IMR-90 (cell line): ENCODE results near the gene AP2B1. TPM values are rescaled to one million over a fixed set of nuclear protein-coding genes. Genes with fewer than 3 reads are reported as not detected.

Experiments
- ATAC-seq: fragments of 200-7000 bp; cut with Tn5 transposase; 2 replicates; pipeline ENCODE4 v1.9.1; 2020; ENCODE audit warnings: low read depth, mild to moderate bottlenecking, moderate library complexity
- BruUV-seq: library from RNA; stranded (reverse); fragments of 400-500 nt; replicated peaks from 2 replicates; lab custom pipeline; 2021; lab: Mats Ljungman, UMichigan
- CTCF ChIA-PET: fragments of 300-600 bp; formaldehyde crosslinking; extraction: SDS; loops from one replicate; lab custom pipeline; 2021; ENCODE audit warnings: antibody characterized with exemption; lab: Yijun Ruan, JAX
- POLR2A ChIA-PET: fragments of 300-600 bp; sonication (Branson Sonifier 250); formaldehyde crosslinking; loops from one replicate; lab custom pipeline; 2022; ENCODE audit warnings: antibody characterized with exemption; ENCODE audit not compliant: unreplicated experiment; lab: Charles Lee
- DNase-seq: peaks from one replicate; pipeline ENCODE4 v3.0.0; 2013
- H2AFZ ChIP-seq: replicated peaks from 2 replicates; pipeline ENCODE3; 2013; ENCODE audit warnings: low read length, mild to moderate bottlenecking; ENCODE audit not compliant: poor library complexity
- H2AK5ac ChIP-seq: 2 replicates; pipeline ENCODE4 v1.6.1; 2013; ENCODE audit warnings: low read depth, low read length, inconsistent platforms
- H2AK9ac ChIP-seq: replicated peaks from 2 replicates; pipeline ENCODE3; 2013; ENCODE audit warnings: mild to moderate bottlenecking, low read depth, low read length, moderate library complexity; ENCODE audit not compliant: poor library complexity
- H2BK120ac ChIP-seq: 2 replicates; pipeline ENCODE4 v1.6.1; 2013; ENCODE audit warnings: low read depth, low read length, inconsistent platforms
- H2BK15ac ChIP-seq: 3 replicates; pipeline ENCODE4 v1.6.1; 2013; ENCODE audit warnings: low read depth, low read length, inconsistent platforms
- H2BK20ac ChIP-seq: 2 replicates; pipeline ENCODE4 v1.6.1; 2013; ENCODE audit warnings: low read depth, mild to moderate bottlenecking, inconsistent platforms, low read length, moderate library complexity
- H2BK5ac ChIP-seq: 2 replicates; pipeline ENCODE4 v1.6.1; 2013; ENCODE audit warnings: mild to moderate bottlenecking, low read depth, low read length, inconsistent platforms; ENCODE audit not compliant: poor library complexity, severe bottlenecking
- H3K14ac ChIP-seq: replicated peaks from 2 replicates; pipeline ENCODE4 v1.6.1; 2013; ENCODE audit warnings: low read depth, low read length, inconsistent platforms
- H3K18ac ChIP-seq: 2 replicates; pipeline ENCODE4 v1.6.1; 2013; ENCODE audit warnings: low read depth, low read length, control low read depth
- H3K23ac ChIP-seq: 2 replicates; pipeline ENCODE4 v1.6.1; 2013; ENCODE audit warnings: low read depth, low read length, inconsistent platforms
- H3K27ac ChIP-seq: 2 replicates; pipeline ENCODE4 v1.5.1; 2013; ENCODE audit warnings: mild to moderate bottlenecking, control low read depth, low read length; ENCODE audit not compliant: insufficient read depth
- H3K27me3 ChIP-seq: 2 replicates; pipeline ENCODE4 v1.6.1; 2013; ENCODE audit warnings: low read length; ENCODE audit not compliant: control insufficient read depth, insufficient read depth
- H3K36me3 ChIP-seq: 2 replicates; pipeline ENCODE4 v1.6.1; 2013; ENCODE audit warnings: low read length, mixed read lengths; ENCODE audit not compliant: control insufficient read depth, insufficient read depth
- H3K4ac ChIP-seq: 2 replicates; pipeline ENCODE4 v1.6.1; 2013; ENCODE audit warnings: low read depth, low read length, inconsistent platforms
- H3K4me1 ChIP-seq: 2 replicates; pipeline ENCODE4 v1.6.1; 2013; ENCODE audit warnings: low read length, mixed read lengths; ENCODE audit not compliant: control insufficient read depth, insufficient read depth
- H3K4me2 ChIP-seq: 2 replicates; pipeline ENCODE4 v1.6.1; 2013; ENCODE audit warnings: low read depth, mild to moderate bottlenecking, control low read depth, low read length, moderate library complexity
- H3K4me3 ChIP-seq: 2 replicates; pipeline ENCODE4 v1.5.1; 2013; ENCODE audit warnings: low read depth, mild to moderate bottlenecking, control low read depth, low read length, moderate library complexity; ENCODE audit not compliant: insufficient read depth
- H3K56ac ChIP-seq: 2 replicates; pipeline ENCODE4 v1.6.1; 2013; ENCODE audit warnings: low read length, inconsistent platforms; ENCODE audit not compliant: insufficient read depth; ENCODE audit errors: extremely low read depth
- H3K79me1 ChIP-seq, 2 experiments: 2 replicates each; pipeline ENCODE4 v1.6.1; 2013; ENCODE audit warnings: low read length in 2 of 2, inconsistent platforms in 1 of 2, low read depth in 1 of 2
- H3K9ac ChIP-seq: 2 replicates; pipeline ENCODE4 v1.6.1; 2013; ENCODE audit warnings: low read depth, low read length, control low read depth
- H3K9me1 ChIP-seq: 2 replicates; pipeline ENCODE4 v1.6.1; 2013; ENCODE audit warnings: low read length, inconsistent platforms; ENCODE audit not compliant: insufficient read depth
- H3K9me3 ChIP-seq: 2 replicates; pipeline ENCODE4 v1.6.1; 2013; ENCODE audit warnings: low read length; ENCODE audit not compliant: control insufficient read depth, insufficient read depth
- H4K20me1 ChIP-seq: 2 replicates; pipeline ENCODE4 v1.6.1; 2013; ENCODE audit warnings: low read length, inconsistent platforms; ENCODE audit not compliant: insufficient read depth
- H4K5ac ChIP-seq: 2 replicates; pipeline ENCODE4 v1.6.1; 2013; ENCODE audit warnings: mild to moderate bottlenecking, low read depth, low read length, control low read depth
- H4K8ac ChIP-seq, 2 experiments: 2 replicates each; pipeline ENCODE4 v1.6.1; 2013; ENCODE audit warnings: low read depth in 2 of 2, low read length in 2 of 2, control low read depth in 1 of 2, inconsistent platforms in 1 of 2
- H4K91ac ChIP-seq: 2 replicates; pipeline ENCODE4 v1.6.1; 2013; ENCODE audit warnings: low read depth, low read length, inconsistent platforms; ENCODE audit not compliant: insufficient read depth
- RAD21 ChIP-seq: IDR thresholded peaks from 2 replicates; pipeline ENCODE4 v1.6.1; 2012; ENCODE audit warnings: low read length, improper control_type of control experiment
- WGBS, 2 experiments: methylation state at CpG; one replicate each; pipeline versions ENCODE4 v1.1.5 to v1.1.7; 2013; ENCODE audit warnings: missing lambda C conversion rate in 2 of 2; ENCODE audit not compliant: insufficient read length in 1 of 2; ENCODE audit errors: extremely low coverage in 2 of 2; 5-methylcytosine and 5-hydroxymethylcytosine counted together
- dilution Hi-C: fragments of 300-500 bp; cut with HindIII; formaldehyde crosslinking; loops from one replicate; pipeline ENCODE4 v1.14.3; 2018; ENCODE audit warnings: low sequenced_read_pairs; ENCODE audit not compliant: unreplicated experiment
- in situ Hi-C: fragments of 300-500 bp; cut with MboI; formaldehyde crosslinking; loops from 3 replicates; pipeline ENCODE4 v1.14.3; 2019; ENCODE audit warnings: low sequenced_read_pairs, inconsistent platforms, mixed read lengths
- intact Hi-C: fragments of 100-400 bp; cut with micrococcal nuclease; formaldehyde crosslinking; loops from 2 replicates; pipeline ENCODE4 v1.10.0; 2022
- polyA plus RNA-seq, 3 experiments: library from polyadenylated mRNA; depleted of rRNA; stranded (reverse); fragments of >200 nt; gene quantifications; 2 replicates each; pipeline ENCODE4 v1.2.3, GENCODE V29; 2012; ENCODE audit warnings: low replicate concordance in 1 of 3
- total RNA-seq: library from RNA; depleted of rRNA; stranded (reverse); fragments of >200 nt; gene quantifications from 2 replicates; pipeline ENCODE4 v1.2.3, GENCODE V29; 2012

The AP2B1 gene
- total and polyA plus RNA-seq, 2 of the 4 experiments (the other 2 are of a cell fraction): 102 to 125 TPM

GRCh38 chr17:35597604-35598003 lies 10.5 kb downstream of the AP2B1 start:
- H3K23ac ChIP-seq: no peak overlapping the region
- peaks cover 42% of the 10 kb centered on the region for H3K36me3 ChIP-seq
- no peak overlapping the region for H2BK120ac ChIP-seq
- no peaks in the 10 kb centered on the region for H3K27me3 ChIP-seq
- peaks cover 7% of the 10 kb centered on the region; the same call in 1 of the 2 replicates for H4K20me1 ChIP-seq
- H3K4me1 ChIP-seq: no peaks in the 10 kb centered on the region
- no peak overlapping the region for H3K56ac ChIP-seq
- no peak overlapping the region for H4K5ac ChIP-seq
- DNase-seq: no peak
- dilution Hi-C loops (no loop called here), intact Hi-C loops (no loop called here), in situ Hi-C loops (loop anchor here (25.0 kb wide), 1 partner anchor 610 kb away; the partner anchor contains the start of gene LIG3)
- no CpG with 5 or more reads among the region's 5 CpGs for WGBS, 2 experiments
- H3K9me1 ChIP-seq: no peaks in the 10 kb centered on the region
- no peak for ATAC-seq
- no peak overlapping the region for H3K4me3 ChIP-seq
- no peak overlapping the region for H2BK15ac ChIP-seq
- CTCF ChIA-PET: no interaction called here
- no peak overlapping the region for H3K9ac ChIP-seq
- no peak overlapping the region for H3K4ac ChIP-seq
- no peak overlapping the region for H4K8ac ChIP-seq
- no peak overlapping the region for H4K91ac ChIP-seq
- no peak overlapping the region for H2AK5ac ChIP-seq
- no peak overlapping the region for H3K14ac ChIP-seq
- H2AK9ac ChIP-seq: no peak overlapping the region
- no peak overlapping the region for H3K27ac ChIP-seq
- no peak overlapping the region for H2BK5ac ChIP-seq
- H3K18ac ChIP-seq: no peak overlapping the region
- no peak for TF ChIP-seq RAD21
- H2AFZ ChIP-seq: no peak overlapping the region
- BruUV-seq: no TSS peak
- no peak overlapping the region for H2BK20ac ChIP-seq
- POLR2A ChIA-PET: no interaction called here
- no peak overlapping the region for H3K4me2 ChIP-seq
- H3K9me3 ChIP-seq: no peaks in the 10 kb centered on the region
- H3K79me1 ChIP-seq: peaks cover 39 to 50% of the 10 kb centered on the region in 2 experiments
